Hematopoietic multipotent progenitor cell treated with erythropoietin and hydrocortisone succinate and interleukin-3 and kit ligand, for 17 days (in vitro differentiated cells): ENCODE results near the gene STKLD1.
A peak's percentile ranks its signal among the peaks of the same experiment; 100 is the strongest.

Experiments used
- DNase-seq: peaks from one replicate; pipeline ENCODE4 v3.0.0-alpha.2; 2015; ENCODE audit warnings: low spot score

The STKLD1 gene

DNA sequence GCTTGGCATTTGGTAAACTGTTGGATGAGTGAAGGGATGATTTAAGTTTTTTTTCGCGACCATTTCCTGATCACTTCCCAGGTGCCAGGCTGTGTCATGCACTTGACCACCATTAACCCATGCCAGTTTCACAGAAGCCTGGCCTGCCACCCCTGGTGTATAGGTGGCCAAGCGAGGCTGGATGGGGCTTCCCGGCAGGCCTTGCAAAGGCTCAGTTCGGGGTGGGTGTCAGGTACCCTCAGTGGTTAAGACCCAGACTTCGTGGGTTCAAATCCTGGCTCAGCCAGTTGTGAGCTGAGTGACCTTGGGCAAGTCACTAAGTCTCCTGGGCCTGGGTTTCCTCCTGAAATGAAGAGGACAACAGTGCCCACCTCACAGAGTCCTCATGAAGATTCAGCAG is 30.6 kb upstream of the STKLD1 start:
- DNase-seq: no peak

DNA sequence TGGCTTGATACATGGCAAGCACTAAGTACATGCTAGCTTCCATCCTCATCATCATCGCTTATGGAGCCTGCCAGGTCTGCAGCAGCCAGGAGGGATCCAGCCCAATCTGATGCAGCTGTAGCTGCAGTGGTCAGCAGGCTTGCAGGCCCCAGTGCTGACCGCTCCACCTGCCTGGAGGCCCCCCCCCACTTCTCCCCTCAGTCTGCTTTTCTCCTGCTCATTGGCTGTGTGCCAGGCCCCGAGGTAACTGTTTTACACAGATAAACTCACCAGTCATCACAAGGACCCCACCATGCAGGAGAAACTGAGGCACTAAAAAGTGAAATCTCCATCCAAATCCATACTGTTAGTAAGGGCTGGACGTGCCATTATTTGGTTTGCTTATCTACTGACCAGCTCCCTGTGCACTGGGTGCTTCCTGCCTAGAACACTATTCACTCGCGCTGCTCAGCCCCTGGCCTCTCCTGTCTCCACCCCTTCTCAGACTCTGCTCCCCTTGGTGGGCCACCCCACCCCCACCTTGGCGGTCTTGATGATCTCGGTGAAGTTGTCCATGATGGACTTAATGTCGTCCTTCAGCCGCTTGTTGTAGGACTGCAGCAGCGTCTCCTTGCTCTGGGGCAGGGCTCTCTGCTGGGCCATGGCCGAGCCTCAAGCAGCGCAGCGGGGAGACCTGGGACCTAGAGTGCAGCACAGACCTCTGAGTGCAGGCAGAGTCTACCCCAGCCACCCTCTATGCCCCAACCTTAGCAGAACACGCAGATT is 30.0 kb upstream of the STKLD1 start:
- no peak for DNase-seq

DNA sequence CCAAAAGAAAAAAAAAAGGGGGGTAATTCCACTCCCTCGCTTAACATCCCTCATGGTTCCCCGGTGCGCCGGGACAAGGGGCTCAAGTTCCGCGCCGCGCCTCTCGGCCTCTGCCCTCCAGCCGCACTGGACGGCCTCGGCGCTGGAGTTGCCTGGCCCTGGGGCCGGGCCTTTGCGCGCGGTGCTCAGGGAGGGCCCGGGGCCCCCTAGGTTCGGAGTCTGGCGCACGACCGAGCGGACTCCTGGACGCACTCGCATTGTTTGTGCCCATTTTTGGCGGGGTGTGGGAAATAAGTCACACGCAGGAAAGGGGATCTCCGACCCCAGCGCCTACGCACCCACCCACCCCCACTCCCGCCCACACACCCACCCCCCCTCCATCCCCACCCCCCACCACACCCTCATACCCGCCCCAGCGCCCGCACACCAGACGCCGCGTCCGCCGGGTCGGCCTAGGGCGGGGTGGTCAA is 28.6 kb upstream of the STKLD1 start:
- DNase-seq: no peak

- peak; percentile 97 for DNase-seq
These were observed 28.0 kb upstream of the STKLD1 start, which contains the start of the genes MED22 and RPL7A for GRCh38 chr9:133347985-133348717. MED22 (minus strand) TSS chr9:133348131; CDS start chr9:133346662, 1,469 bp downstream. RPL7A (plus strand) TSS chr9:133348218; CDS start chr9:133348244, 26 bp downstream.

DNA sequence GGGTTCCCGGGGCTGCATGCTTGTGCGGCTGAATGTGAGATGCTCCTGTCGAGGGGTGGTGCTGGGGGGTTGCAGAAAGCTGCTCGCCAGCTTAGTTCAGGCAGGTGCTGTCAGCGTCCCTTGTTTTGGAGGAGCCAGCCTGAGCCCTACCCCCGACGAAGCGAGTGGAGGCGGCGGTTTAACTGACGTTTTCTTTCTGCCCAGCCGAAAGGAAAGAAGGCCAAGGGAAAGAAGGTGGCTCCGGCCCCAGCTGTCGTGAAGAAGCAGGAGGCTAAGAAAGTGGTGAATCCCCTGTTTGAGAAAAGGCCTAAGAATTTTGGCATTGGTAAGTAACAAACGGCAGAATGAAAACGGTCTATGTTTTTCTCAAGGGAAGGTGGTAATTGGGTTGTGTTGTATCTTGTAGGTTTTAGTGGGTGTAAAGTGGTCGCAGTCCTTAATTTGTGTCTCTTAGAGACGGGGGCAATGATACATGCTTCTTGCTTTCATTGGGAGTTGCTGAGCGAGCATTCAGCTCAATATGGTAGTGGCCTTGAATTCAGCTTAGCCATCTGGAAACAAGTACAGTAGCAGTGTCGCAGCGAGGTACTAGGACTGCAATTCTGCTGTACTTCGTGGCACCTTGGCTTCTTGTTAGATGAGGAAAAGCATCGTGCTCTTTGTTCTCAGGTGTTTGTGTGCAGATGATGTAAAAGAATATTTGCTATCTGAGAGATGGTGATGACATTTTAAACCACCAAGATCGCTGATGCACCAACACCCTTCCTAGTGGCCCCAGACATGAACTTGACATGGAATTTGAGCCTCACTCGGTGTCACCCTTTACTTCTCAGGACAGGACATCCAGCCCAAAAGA is 27.2 kb upstream of the STKLD1 start:
- DNase-seq: no peak

- no peak for DNase-seq
These were observed 26.1 kb upstream of the STKLD1 start for GRCh38 chr9:133349965-133350616.

DNA sequence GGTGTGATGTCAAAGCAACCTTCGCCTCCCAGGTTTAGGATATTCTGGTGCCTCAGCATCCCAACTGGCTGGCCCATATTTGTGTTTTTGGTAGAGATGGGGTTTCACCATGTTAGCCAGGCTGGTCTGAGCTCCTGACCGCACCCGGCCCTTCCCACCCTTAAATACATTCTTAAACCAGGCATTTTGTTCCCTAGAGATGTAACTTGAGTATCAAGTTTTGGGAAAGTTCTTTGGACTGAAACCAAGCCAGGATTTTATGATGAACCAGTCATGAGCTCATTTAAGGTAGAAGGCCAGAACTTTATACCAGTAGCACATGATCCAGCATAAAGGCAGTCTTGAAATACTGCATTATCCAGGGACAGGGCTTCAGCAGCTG is 24.6 kb upstream of the STKLD1 start:
- no peak for DNase-seq

DNA sequence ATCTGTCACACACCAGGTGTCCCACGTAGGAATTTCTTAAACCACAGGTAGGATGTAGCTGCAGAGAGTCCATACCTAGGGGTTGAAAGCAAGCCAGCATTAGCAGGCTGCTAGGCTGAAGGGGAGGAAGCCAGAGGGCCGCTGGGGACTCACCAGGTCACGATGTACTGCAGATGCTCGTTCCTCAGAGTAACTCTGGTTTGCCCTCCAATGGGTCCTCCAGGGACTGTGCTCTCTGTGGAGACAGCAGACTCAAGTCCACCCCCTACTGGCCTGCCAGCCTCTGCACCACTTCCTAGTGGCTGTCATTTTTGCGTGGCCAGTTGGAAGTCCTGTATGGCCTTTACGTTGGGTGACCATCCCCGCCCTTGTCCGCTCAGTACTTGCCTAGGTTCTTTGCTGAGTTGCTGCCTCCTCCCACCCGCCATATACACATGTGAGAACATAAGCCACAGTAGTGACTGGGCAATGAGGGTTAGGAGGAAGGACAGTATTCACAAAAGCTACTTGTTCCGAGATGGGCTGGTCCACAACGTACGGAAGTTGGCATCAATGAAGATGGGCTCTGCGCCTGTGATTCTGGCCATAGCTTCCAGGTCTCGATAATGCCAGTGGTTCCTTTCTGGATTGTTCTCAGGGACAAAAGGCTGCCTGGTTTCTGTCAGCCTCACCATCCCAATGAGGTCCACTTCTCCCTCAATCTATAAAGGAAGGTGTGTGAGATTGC is 24.1 kb upstream of the STKLD1 start:
- DNase-seq: peak; percentile 31

DNA sequence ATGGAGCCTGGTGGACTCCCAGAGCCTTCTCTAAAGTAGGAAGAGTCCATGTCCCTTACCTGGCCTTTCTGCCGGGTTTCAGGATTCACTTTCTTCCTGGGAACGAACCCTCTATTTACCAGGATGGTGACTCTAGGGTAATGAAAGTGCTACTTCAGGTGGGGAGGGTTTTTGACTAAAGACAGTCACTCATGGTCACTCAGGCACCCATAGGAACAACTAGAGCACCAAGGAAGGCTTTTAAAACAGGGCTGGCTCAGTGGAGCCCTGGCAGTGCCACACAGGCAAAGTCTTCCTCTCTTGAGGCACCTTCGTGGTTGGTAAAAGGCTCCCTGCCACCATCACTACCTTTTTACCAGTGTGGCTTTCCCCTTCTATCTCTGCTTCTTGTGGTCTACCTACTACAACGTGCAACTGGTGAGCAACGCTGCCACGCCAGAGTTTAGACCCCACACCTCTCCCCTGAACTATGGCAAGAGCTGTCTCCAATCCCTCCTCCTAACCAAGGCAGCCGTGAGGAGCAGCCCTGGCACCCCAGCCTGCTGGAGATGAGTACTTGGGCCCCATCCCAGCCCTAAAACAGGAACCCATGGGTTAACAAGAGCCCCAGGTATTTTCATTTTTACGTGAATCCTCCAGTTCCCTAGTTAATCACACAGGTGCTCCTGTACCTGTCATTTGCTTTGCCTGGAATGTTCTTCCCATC is 23.4 kb upstream of the STKLD1 start:
- DNase-seq: no peak

- DNase-seq: no peak
These were observed 22.6 kb upstream of the STKLD1 start for GRCh38 chr9:133353548-133353947.

DNA sequence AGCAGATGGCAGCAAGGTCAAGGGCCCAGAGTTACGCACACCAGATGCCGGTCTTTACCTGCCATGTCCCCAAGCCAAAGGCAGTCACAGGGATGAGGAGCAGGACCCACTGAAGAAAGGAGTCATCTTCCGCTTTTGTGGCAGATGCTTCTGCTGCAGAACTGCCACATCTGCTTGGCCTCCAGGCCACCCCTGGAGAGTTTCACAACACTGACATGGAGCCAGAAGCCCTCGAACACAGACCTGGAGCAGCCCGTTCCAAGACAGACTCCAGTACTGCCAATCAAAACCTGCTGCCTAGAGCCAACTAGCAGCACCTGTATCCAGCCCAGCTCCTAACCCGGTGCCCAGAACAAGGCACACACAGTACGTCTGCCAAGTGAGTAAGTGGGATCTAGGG is 21.4 kb upstream of the STKLD1 start:
- no peak for DNase-seq

- DNase-seq: no peak
These were observed 20.2 kb upstream of the STKLD1 start for GRCh38 chr9:133355881-133356357.

DNA sequence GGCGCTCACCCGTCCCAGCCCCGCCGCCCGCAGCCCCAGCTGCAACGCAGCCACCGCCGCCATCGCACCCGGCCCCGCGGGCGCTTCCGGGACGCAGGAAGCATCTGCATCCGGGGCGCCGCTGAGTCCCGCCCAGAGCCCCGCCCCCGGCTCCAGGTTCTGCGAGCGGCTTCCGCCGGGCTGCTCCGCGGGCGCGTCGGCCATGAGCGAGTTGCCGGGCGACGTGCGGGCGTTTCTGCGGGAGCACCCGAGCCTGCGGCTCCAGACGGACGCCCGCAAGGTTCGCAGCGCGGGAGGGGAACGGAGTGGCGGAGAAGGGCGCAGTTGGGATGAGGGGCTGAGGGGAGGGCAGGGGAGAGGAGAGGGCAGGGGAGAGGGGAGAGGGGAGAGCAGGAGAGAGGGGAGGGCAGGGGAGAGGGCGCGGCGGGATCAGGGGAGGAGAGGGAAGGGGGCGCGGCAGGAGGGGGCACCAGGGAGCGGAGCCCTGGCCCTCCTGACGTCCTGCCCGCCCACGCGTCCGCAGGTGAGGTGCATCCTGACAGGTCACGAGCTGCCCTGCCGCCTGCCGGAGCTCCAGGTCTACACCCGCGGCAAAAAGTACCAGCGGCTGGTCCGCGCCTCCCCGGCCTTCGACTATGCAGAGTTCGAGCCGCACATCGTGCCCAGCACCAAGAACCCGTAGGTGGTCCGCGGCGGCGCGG is 19.6 kb upstream of the STKLD1 start, which contains the start of the genes SURF1 and SURF2:
SURF1 (minus strand) TSS at position 97 of the 701 bp plus-strand sequence; CDS start at position 63, 34 bp downstream.
SURF2 (plus strand) TSS at position 160 of the 701 bp plus-strand sequence; CDS start at position 203, 43 bp downstream.
- peak; percentile 84 for DNase-seq

- no peak for DNase-seq
These were observed 18.5 kb upstream of the STKLD1 start for GRCh38 chr9:133357656-133358055.

GRCh38 chr9:133359399-133360175 is 16.6 kb upstream of the STKLD1 start:
- DNase-seq: peak; percentile 53

DNA sequence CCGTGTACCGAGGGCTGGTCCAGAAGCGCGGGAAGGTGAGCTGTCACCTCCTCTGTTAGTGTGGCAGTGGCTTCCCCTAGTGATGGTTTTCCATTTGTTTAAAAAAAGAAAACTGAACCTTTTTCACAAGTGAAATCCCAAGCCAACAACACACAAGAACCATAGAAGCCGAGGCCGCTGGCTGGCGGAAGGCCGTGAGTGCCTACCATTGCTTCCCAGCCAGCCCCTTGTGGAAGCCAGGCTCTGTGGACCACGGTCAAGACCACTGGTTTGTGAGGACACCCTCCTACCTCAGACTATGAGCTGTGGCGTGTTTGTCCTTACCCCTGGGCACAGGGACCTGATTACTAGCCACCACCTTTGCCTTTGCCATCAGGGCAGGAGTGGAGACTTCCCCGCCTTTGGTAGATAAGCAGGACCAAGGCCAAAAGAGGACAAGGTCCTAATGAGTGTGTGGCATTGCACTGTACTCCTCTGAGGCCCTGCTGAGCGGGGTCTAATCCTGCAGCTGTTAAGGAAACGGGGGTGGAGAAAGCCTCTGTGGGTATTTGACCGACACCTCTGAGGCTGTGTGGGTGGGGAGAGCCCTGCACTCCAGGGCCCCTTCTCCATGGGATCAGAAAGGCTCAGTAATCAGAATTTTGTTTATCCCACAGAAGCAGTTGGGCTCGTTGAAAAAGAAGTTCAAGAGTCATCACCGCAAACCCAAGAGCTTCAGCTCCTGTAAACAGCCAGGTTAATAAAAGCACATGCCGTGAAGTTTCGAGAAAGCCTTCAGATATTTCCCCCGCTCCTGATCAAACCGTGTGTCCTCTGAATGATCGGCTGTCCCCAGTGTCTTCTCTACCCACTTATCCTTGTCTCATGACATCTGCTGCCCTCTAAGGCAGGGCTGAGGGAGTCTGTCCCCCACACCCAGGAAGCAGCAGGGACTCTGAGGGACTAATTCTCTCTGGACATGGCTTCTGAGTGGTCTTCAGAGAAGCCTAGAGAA is 15.5 kb upstream of the STKLD1 start:
- DNase-seq: peak; percentile 39

GRCh38 chr9:133361507-133362092 is 14.6 kb upstream of the STKLD1 start:
- no peak for DNase-seq
